ENCODE data around the gene PGM1. TPM values are rescaled to one million over a fixed set of nuclear protein-coding genes. Genes with fewer than 3 reads are reported as not detected.

The PGM1 gene
- total and polyA plus RNA-seq, 2 of the 13 experiments (the other 11 are each of a cell fraction or from before 2014, with no cell fraction given) = 51.6 to 105 TPM

GRCh38 chr1:63678200-63678599 is 85.0 kb downstream of the PGM1 start:
- POLR2A ChIA-PET = no interaction called here

More at GRCh38 chr1:63678200-63678599, 85.0 kb downstream of the PGM1 start:
- ATAC-seq (0 out of 3 replicates have a peak, but pooled peaks have one; percentile 17), FAIRE-seq (no peak), DNase-seq (ENCODE audit: low spot score) (peak; percentile 18)
- 0 out of 2 replicates have a peak, but pooled peaks have one; percentile 18 for TF ChIP-seq ARID3A (IDR thresholded peaks at IDR 0.05; ENCODE audit: low read depth, low read length)
- TF ChIP-seq MLXIP (CRISPR knock-in tag; IDR thresholded peaks at IDR 0.05; ENCODE audit: borderline replicate concordance) = no peak
- no peak for TF ChIP-seq CEBPG (CRISPR knock-in tag; IDR thresholded peaks at IDR 0.05)
- peak; percentile 100 for TF ChIP-seq ZNF780A (CRISPR knock-in tag; IDR thresholded peaks at IDR 0.05)
- TF ChIP-seq SALL1 (CRISPR knock-in tag; IDR thresholded peaks at IDR 0.05) = 0 out of 2 replicates have a peak, but pooled peaks have one; percentile 23
- peak; percentile 91 for TF ChIP-seq ZFP36 (IDR thresholded peaks at IDR 0.05; ENCODE audit: borderline replicate concordance, low read depth, low read length, partially characterized antibody)
- peak; percentile 25; the same call in 1 of the 2 replicates for TF ChIP-seq TFAP4 (IDR thresholded peaks at IDR 0.05; ENCODE audit: borderline replicate concordance, low read depth)
- in situ Hi-C loops (cut with HindIII; ENCODE audit: extremely low pct_ligation_motif_present, low pct_unique_long_range_greater_than_20kb) = loop anchor here (10.0 to 25.0 kb wide), 2 partner anchors 234 to 457 kb away; no protein-coding TSS in a partner anchor
- no peaks in the 10 kb centered on the region for H3K27me3 ChIP-seq (ENCODE audit: control insufficient read depth in 1 of 2, insufficient read depth in 2 of 2, low read length in 2 of 2)
- intact Hi-C loops (cut with micrococcal nuclease; ENCODE audit: unreplicated experiment) = loop anchor here (10.0 kb wide), 1 partner anchor 63 kb away; no protein-coding TSS in a partner anchor
- peaks cover 38% of the 10 kb centered on the region for H3K4me1 ChIP-seq (ENCODE audit: insufficient read depth, low read length)
- no peaks in the 10 kb centered on the region; the same call in 1 of the 2 replicates for H3K9me3 ChIP-seq (ENCODE audit: low read length)
- H3K9ac ChIP-seq (ENCODE audit: insufficient read depth, low read depth, low read length) = no peak overlapping the region
- no peak overlapping the region for H3K4me2 ChIP-seq (ENCODE audit: low read depth, low read length)
- WGBS (ENCODE audit: low lambda C conversion rate) = 0% methylated on average over 1 of the region's 1 CpG
- no peaks in the 10 kb centered on the region for H3K79me2 ChIP-seq (ENCODE audit: insufficient read depth, low read length)
- H2AFZ ChIP-seq (ENCODE audit: low read length) = no peak overlapping the region
- no peaks in the 10 kb centered on the region for H3K36me3 ChIP-seq (replicated peaks in 1 of 2; ENCODE audit: control insufficient read depth in 1 of 2, insufficient read depth in 2 of 2, low read length in 2 of 2)
- CTCF ChIA-PET (ENCODE audit: low intra/inter-chr PET ratio, low total read pairs) = no interaction called here
- H4K20me1 ChIP-seq (ENCODE audit: insufficient read depth, low read length) = no peaks in the 10 kb centered on the region
- no peak overlapping the region for H3K27ac ChIP-seq (ENCODE audit: extremely low read length, insufficient read depth, low read length)
- no peak overlapping the region for H3K4me3 ChIP-seq (replicated peaks in 1 of 3; ENCODE audit: insufficient read depth in 1 of 3, low read depth in 2 of 3, low read length in 3 of 3)
- no TSS peak for BruUV-seq (replicated peaks)

Measured in HepG2 (cell line).